ENCODE measurements around the gene SECISBP2. TPM values are rescaled to one million over a fixed set of nuclear protein-coding genes. Genes with fewer than 3 reads are reported as not detected.

The SECISBP2 gene
- total and polyA plus RNA-seq, 2 experiments from 2014 or later, result 77.7 to 86.8 TPM

DNA sequence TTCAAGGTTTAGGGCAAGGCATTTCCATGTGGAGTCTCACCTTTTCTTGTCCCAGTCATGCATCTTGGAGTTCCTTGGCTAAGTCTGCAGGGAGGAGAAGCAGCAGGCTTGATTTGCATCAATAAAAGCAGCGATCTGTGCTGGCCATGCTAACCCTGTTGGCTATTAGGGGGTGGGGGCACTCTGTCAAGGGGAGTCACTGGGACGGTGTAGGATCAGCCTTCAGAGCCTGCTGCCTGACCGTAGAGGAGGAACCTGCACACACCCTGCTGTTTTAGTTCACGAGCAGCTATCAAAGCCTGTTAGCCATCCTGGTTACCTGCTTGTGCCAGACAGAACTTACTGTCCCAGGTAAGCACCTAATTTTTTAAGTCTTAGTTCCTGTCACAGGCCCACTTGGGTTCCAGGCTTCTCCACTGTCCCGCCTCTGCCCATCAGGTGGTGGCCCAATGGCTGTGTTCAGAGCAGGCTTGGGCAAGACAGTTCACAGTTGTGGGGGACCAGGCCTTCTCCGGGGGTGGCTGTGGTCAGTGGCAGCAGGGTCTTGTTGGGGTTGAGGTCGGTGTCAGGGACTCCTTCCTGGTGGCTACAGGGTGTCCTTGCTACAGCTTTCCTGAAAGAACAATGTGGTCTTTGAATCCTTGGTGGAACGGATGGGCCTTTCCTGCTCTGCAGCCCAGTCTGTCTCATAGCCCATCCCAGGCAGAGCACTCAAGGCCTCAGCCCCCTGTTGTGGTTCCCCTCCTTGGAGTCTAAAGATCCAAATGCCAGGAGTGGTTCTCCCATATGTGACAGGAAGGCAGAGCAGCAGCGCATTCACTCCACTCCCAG lies 43.7 kb downstream of the SECISBP2 start (continued):
- TF ChIP-seq ZNF462 (CRISPR knock-in tag; IDR thresholded peaks at IDR 0.05) (no peak), EZH2 (IDR thresholded peaks at IDR 0.05; ENCODE audit: low read depth, unreplicated experiment) (no peak), POLR2AphosphoS5 (IDR thresholded peaks at IDR 0.05; ENCODE audit: low read depth) (no peak), EZH2phosphoT487 (IDR thresholded peaks at IDR 0.05; ENCODE audit: unreplicated experiment) (no peak), CREB1 (CRISPR knock-in tag; IDR thresholded peaks at IDR 0.05; ENCODE audit: low read depth) (no peak), JUNB (IDR thresholded peaks at IDR 0.05; ENCODE audit: unreplicated experiment) (no peak), STAT1 (IDR thresholded peaks at IDR 0.05; ENCODE audit: unreplicated experiment) (no peak)

DNA sequence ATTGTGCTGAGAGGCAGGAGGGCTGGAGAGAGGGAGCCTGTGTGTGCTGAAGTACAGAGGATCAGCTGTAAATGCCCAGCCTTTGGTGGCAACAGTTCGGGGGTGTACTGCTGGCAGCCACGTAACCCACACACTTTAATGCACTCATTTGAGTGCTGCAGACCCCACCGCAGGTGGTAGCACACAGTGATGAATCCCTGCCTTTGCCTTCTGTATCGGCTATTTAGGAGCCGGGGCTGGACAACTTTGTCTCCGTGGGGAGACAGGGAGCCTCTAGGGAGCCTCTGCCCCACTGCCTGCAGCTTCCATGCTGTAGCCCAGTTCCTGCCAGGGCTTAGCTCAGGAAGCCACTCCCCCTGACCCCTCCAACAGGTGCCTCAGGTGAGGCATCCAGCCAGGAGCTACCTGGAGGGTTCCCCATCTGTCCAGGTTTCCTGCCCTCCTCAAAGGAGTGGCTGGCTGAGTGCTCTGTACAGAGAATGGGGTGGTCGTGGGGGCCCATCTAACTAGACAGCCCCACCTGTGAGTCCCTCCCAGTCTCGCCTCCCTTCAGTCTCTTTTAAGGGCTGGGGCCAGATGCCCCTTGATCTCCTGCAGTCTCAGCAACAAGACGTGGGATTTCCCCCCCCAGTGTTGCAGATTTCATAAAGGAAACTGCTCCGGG lies 44.5 kb downstream of the SECISBP2 start:
- Mint-ChIP-seq H3K36me3 (ENCODE audit: low read depth) (peaks cover 44% of the 10 kb centered on the region), H3K9me3 (no peaks in the 10 kb centered on the region), H3K27ac (no peak overlapping the region), H3K27me3 (ENCODE audit: insufficient read depth, low read depth, poor library complexity) (peaks cover 5% of the 10 kb centered on the region), H3K4me1 (no peaks in the 10 kb centered on the region), H3K4me3 (no peak overlapping the region)
- Histone ChIP-seq H3F3A (replicated peaks; ENCODE audit: low read depth) (no peaks in the 10 kb centered on the region), H4K20me1 (replicated peaks; ENCODE audit: insufficient read depth) (peaks cover 14% of the 10 kb centered on the region; the same call in 1 of the 2 replicates), H3K4me2 (no peak overlapping the region), H3K9me2 (ENCODE audit: insufficient read depth) (no peaks in the 10 kb centered on the region), H3K4me3 (no peak overlapping the region), H3K27ac (ENCODE audit: low read depth) (no peak overlapping the region), H2AFZ (no peak overlapping the region), H3K36me3 (ENCODE audit: insufficient read depth) (peaks cover 24% of the 10 kb centered on the region), H3K79me2 (replicated peaks; ENCODE audit: insufficient read depth) (no peaks in the 10 kb centered on the region), H3K4me1 (ENCODE audit: insufficient read depth) (no peaks in the 10 kb centered on the region), H3K27me3 (ENCODE audit: insufficient read depth) (no peaks in the 10 kb centered on the region)
- no peak for TF ChIP-seq ZNF114 (CRISPR knock-in tag; IDR thresholded peaks at IDR 0.05)
- 0 out of 2 replicates have a peak, but pooled peaks have one; percentile 12 for TF ChIP-seq POLR2AphosphoS5 (IDR thresholded peaks at IDR 0.05; ENCODE audit: low read depth)
- TF ChIP-seq CREB1 (CRISPR knock-in tag; IDR thresholded peaks at IDR 0.05; ENCODE audit: low read depth), result no peak
- ATAC-seq (peak; percentile 31), DNase-seq (ENCODE audit: low spot score) (no peak)

All from GM23338 (cell line).